ENCODE measurements around the gene TTC39A.
A peak's percentile ranks its signal among the peaks of the same experiment; 100 is the strongest.
"Not testable (repeated sequence)": the region's sequence is repeated elsewhere in the genome, so short reads cannot be mapped to it uniquely, and the experiment has no call there.

Gene TTC39A

GRCh38 chr1:51336711-51337110 lies 6.3 kb upstream of the TTC39A start:
- DNase-seq: no peak

- DNase-seq: no peak
Observed at GRCh38 chr1:51336004-51336403, 5.6 kb upstream of the TTC39A start.

- peak in 11 of 51 donors; percentile 7 to 31 (median 17) for DNase-seq
Observed at GRCh38 chr1:51331206-51332100, 1.1 kb upstream of the TTC39A start.

GRCh38 chr1:51329443-51330325 lies 678 bp downstream of the TTC39A start:
- DNase-seq: no peak

DNA sequence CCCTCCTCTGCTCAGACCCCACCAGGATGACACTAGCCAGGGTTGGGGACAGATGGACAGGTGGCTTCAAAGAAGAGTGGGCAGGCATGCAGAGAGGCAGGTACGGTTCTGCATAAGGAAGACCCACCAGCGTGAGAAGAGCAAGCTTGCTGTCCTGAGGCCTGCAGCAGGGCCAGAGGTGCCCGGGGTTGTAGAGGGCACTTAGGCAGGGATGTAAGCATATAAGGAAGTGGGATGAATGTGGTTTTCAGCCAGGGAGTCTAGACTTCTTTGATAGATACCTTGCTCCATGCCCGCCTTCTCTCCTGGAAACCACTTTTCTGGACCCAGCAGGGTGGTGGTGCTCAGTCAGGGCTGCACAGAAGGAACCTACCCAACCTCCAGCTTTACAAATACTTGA lies 1.4 kb downstream of the TTC39A start:
- no peak for DNase-seq

- no peak for DNase-seq
Observed at GRCh38 chr1:51328279-51328678, 2.1 kb downstream of the TTC39A start.

- DNase-seq: peak in 1 of 51 donors; percentile 7
Observed at GRCh38 chr1:51327386-51327785, 3.0 kb downstream of the TTC39A start.

- no peak for DNase-seq
Observed at GRCh38 chr1:51326839-51327238, 3.5 kb downstream of the TTC39A start.

DNA sequence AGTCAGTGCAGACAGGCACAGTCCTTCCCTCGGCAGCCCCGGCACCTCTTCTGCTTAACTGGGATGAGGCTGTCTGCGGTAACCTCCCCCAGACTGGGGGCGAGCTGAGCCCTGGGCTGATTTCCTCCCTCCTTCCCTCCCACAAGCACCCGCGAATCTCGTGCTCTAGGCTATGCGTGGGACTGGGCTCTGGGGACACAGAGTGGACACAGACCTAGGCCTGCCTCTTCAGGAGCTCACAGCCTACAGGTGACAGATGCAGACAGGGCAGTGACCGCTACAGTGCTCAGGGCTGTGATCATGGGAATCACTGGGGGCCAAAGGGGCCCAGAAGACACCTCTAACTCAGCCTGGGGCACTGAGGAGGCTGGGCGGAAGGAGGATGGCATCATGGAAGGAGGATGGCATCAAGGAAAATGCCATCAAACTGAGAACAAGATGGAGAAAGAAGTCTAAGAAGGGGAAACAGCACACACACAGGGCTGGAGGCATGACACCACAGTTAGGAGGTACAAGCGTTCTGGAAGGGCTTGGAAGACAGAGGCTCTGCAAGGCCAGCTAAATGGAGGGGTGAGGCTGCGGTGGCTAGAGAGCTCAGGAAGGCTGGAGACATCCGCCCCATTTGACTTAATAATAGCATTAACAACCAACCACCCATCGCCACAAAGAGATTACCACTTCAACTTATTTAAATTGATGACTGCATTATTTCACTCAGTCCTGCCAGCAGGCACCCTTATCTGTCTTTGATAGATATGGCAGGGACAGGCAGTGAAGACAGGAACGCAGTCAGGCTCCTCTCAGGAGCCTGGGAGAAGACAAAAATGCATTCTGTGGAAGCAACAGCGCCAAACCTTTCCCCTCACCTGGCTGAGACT lies 4.2 kb downstream of the TTC39A start:
- no peak for DNase-seq

- no peak for DNase-seq
Observed at GRCh38 chr1:51325391-51325790, 5.0 kb downstream of the TTC39A start.

- not testable (repeated sequence) for DNase-seq
Observed at GRCh38 chr1:51325011-51325385, 5.4 kb downstream of the TTC39A start.

- no peak for DNase-seq
Observed at GRCh38 chr1:51324251-51325010, 5.9 kb downstream of the TTC39A start.

GRCh38 chr1:51323778-51324177 lies 6.6 kb downstream of the TTC39A start:
- DNase-seq: no peak

DNA sequence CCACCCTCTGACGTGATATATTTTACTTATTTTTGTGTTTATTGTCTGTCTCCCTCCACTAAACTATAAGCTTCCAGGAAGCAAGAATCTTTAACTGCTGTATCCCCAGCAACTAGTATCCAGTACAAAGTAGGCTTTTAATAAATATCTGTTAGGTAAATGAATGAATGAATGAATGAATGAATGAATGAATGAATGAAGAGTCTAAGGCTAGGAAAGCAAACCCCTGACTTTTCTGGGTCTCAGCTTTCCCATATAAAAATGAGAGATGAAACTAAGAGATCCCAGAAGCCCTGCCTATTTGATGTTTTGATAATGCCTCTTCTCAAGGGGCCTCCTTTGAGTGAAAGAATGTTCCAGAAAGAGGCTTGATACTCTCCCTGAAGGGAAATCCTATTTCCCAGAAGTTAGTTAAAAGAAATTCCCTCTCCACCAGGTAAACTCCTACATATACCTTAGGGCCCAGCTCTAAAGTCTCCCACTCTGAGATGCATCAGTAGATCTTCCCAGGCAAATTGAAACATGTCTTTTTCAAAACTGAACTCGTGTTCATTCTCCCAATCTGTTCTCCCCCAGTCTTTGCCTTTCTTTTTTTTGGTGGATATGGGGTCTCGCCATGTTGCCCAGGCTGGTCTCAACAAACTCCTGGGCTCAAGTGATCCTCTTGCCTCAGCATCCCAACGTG lies 7.8 kb downstream of the TTC39A start:
- no peak for DNase-seq

- no peak for DNase-seq
Observed at GRCh38 chr1:51321924-51322280, 8.5 kb downstream of the TTC39A start.

GRCh38 chr1:51320967-51321923 lies 9.1 kb downstream of the TTC39A start:
- DNase-seq: no peak

GRCh38 chr1:51317798-51318197 lies 12.6 kb downstream of the TTC39A start:
- no peak for DNase-seq

- DNase-seq: no peak
Observed at GRCh38 chr1:51316846-51317120, 13.6 kb downstream of the TTC39A start.

Data from hypothalamus (tissue), 51 donors.